Measurements from ENCODE around the gene DEFB114.

The DEFB114 gene

GRCh38 chr6:49915035-49915434 lies 48.9 kb downstream of the DEFB114 start:
- H3K27me3 ChIP-seq (replicated peaks; ENCODE audit: insufficient read depth, low read length) = no peaks in the 10 kb centered on the region
- no peak for DNase-seq
- H3K36me3 ChIP-seq (replicated peaks; ENCODE audit: insufficient read depth, low read length) = no peaks in the 10 kb centered on the region
- H2AFZ ChIP-seq (ENCODE audit: low read length) = no peak overlapping the region
- no peaks in the 10 kb centered on the region for H3F3A ChIP-seq (ENCODE audit: insufficient read depth, low read length)
- TF ChIP-seq EZH2 (optimal IDR thresholded peaks at IDR 0.05; ENCODE audit: low read depth, low read length) (no peak), EZH2phosphoT487 (IDR thresholded peaks at IDR 0.05; ENCODE audit: low read length) (no peak), CTCF (IDR thresholded peaks at IDR 0.05; ENCODE audit: low read length) (no peak)
- H4K20me1 ChIP-seq (ENCODE audit: insufficient read depth, low read length) = no peaks in the 10 kb centered on the region
- H3K4me2 ChIP-seq (ENCODE audit: low read depth, low read length) = no peak overlapping the region
- H3K4me1 ChIP-seq (ENCODE audit: low read length) = no peaks in the 10 kb centered on the region
- no peak overlapping the region for H3K9ac ChIP-seq (ENCODE audit: low read length)
- no peaks in the 10 kb centered on the region for H3K9me3 ChIP-seq (replicated peaks; ENCODE audit: insufficient read depth, low read length)
- no peaks in the 10 kb centered on the region for H3K79me2 ChIP-seq (ENCODE audit: low read length)
- no peak overlapping the region for H3K4me3 ChIP-seq (ENCODE audit: low read length)
- no peaks in the 10 kb centered on the region for H3K9me2 ChIP-seq (replicated peaks; ENCODE audit: insufficient read depth, low read length)
- H3K27ac ChIP-seq (ENCODE audit: low read length) = no peak overlapping the region

DNA sequence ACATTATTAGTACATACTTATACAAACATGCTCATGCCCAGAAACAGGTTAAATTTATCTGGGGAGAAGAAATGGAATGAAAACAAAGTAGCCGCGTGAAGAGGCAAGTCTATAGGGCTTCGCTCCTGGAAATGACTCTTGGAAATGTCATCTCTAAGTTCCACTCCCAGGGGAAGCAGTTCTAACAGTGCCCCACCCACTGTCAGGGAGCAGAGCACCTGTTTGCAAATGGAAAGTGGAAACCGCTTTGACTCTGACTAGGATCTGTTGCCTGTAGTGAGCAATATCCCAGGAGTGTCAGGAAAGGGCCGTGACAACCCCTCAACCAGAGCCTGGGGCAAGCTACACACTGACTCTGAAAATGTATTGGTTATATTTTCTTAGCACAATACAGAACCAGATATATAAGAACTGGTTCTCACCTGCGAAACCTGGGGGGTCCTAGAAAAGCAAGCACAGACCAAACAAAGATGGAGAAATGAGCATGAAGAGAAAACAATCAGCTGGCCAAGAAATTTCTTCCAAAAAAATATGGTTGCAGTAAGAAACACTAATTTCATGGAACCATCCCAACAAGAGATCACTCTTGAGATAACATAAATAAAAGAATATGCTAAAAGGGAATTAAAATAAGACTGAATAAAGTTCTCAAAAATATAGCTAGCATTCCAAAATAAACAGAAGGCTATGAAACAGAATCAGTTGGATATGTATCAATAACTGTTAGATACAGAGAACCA lies 50.2 kb downstream of the DEFB114 start:
- no peaks in the 10 kb centered on the region for H3F3A ChIP-seq (ENCODE audit: insufficient read depth, low read length)
- no peaks in the 10 kb centered on the region for H3K4me1 ChIP-seq (ENCODE audit: low read length)
- DNase-seq = no peak
- H3K9ac ChIP-seq (ENCODE audit: low read length) = no peak overlapping the region
- no peak overlapping the region for H2AFZ ChIP-seq (ENCODE audit: low read length)
- H3K9me3 ChIP-seq (replicated peaks; ENCODE audit: insufficient read depth, low read length) = no peaks in the 10 kb centered on the region
- no peaks in the 10 kb centered on the region for H3K9me2 ChIP-seq (replicated peaks; ENCODE audit: insufficient read depth, low read length)
- H3K4me3 ChIP-seq (ENCODE audit: low read length) = no peak overlapping the region
- no peak overlapping the region for H3K4me2 ChIP-seq (ENCODE audit: low read depth, low read length)
- H4K20me1 ChIP-seq (ENCODE audit: insufficient read depth, low read length) = no peaks in the 10 kb centered on the region
- no peak overlapping the region for H3K27ac ChIP-seq (ENCODE audit: low read length)
- H3K27me3 ChIP-seq (replicated peaks; ENCODE audit: insufficient read depth, low read length) = no peaks in the 10 kb centered on the region
- H3K36me3 ChIP-seq (replicated peaks; ENCODE audit: insufficient read depth, low read length) = no peaks in the 10 kb centered on the region
- TF ChIP-seq CTCF (IDR thresholded peaks at IDR 0.05; ENCODE audit: low read length) (no peak), EZH2 (optimal IDR thresholded peaks at IDR 0.05; ENCODE audit: low read depth, low read length) (no peak), EZH2phosphoT487 (IDR thresholded peaks at IDR 0.05; ENCODE audit: low read length) (no peak)
- no peaks in the 10 kb centered on the region for H3K79me2 ChIP-seq (ENCODE audit: low read length)

DNA sequence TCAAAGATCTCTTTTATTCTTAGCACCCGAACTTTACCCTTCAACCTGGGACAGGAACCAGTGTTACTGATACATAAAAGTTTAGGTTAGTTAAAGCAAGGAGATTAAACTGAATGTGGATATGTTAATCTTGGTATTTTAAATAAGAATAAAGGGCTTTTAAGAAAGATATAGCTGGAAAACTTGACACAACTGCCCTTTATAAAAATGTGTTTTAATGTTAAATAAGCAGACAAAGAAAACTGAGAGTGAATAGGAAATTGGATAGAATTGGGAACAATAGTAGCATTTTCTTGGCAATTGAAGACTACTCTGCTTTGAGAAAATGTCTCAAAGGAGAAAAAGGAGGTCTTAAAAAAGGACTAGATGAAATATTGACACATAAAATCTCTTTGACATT lies 51.8 kb downstream of the DEFB114 start:
- no peak for DNase-seq
- Histone ChIP-seq H3K9ac (ENCODE audit: low read length) (no peak overlapping the region), H3K4me1 (ENCODE audit: low read length) (no peaks in the 10 kb centered on the region), H4K20me1 (ENCODE audit: insufficient read depth, low read length) (no peaks in the 10 kb centered on the region), H2AFZ (ENCODE audit: low read length) (no peak overlapping the region), H3K36me3 (replicated peaks; ENCODE audit: insufficient read depth, low read length) (no peaks in the 10 kb centered on the region), H3K4me2 (ENCODE audit: low read depth, low read length) (no peak overlapping the region), H3K4me3 (ENCODE audit: low read length) (no peak overlapping the region), H3K79me2 (ENCODE audit: low read length) (no peaks in the 10 kb centered on the region), H3K9me3 (replicated peaks; ENCODE audit: insufficient read depth, low read length) (no peaks in the 10 kb centered on the region), H3K9me2 (replicated peaks; ENCODE audit: insufficient read depth, low read length) (no peaks in the 10 kb centered on the region), H3K27ac (ENCODE audit: low read length) (no peak overlapping the region), H3K27me3 (replicated peaks; ENCODE audit: insufficient read depth, low read length) (no peaks in the 10 kb centered on the region), H3F3A (ENCODE audit: insufficient read depth, low read length) (no peaks in the 10 kb centered on the region)
- no peak for TF ChIP-seq CTCF (IDR thresholded peaks at IDR 0.05; ENCODE audit: low read length)
- TF ChIP-seq EZH2phosphoT487 (IDR thresholded peaks at IDR 0.05; ENCODE audit: low read length) = no peak
- no peak for TF ChIP-seq EZH2 (optimal IDR thresholded peaks at IDR 0.05; ENCODE audit: low read depth, low read length)
